Activated CD8-positive, alpha-beta memory T cell treated with anti-CD3 and anti-CD28 coated beads for 24 hours (primary cell): ENCODE results near the gene TMEM44.
"Not testable (repeated sequence)": the region's sequence is repeated elsewhere in the genome, so short reads cannot be mapped to it uniquely, and the experiment has no call there.

Experiments
- DNase-seq: peaks from one replicate; pipeline ENCODE4 v3.0.0-alpha.2; 2020

TMEM44 gene

GRCh38 chr3:194640829-194641228 lies 7.6 kb upstream of the TMEM44 start:
- DNase-seq, result peak; percentile 61

- peak; percentile 52 for DNase-seq
Observed at GRCh38 chr3:194638991-194639605, 5.9 kb upstream of the TMEM44 start.

- DNase-seq, result peak; percentile 21
Observed at GRCh38 chr3:194637541-194638400, 4.6 kb upstream of the TMEM44 start.

GRCh38 chr3:194637066-194637465 lies 3.8 kb upstream of the TMEM44 start:
- peak; percentile 49 for DNase-seq

- peak; percentile 60 for DNase-seq
Observed at GRCh38 chr3:194632809-194633348, 340 bp downstream of the TMEM44 start.

- DNase-seq, result no peak
Observed at GRCh38 chr3:194632226-194632808, 902 bp downstream of the TMEM44 start.

- DNase-seq, result no peak
Observed at GRCh38 chr3:194631696-194632095, 1.5 kb downstream of the TMEM44 start.

- not testable (repeated sequence) for DNase-seq
Observed at GRCh38 chr3:194630681-194631080, 2.5 kb downstream of the TMEM44 start.

GRCh38 chr3:194624956-194625355 lies 8.3 kb downstream of the TMEM44 start:
- DNase-seq, result no peak

- DNase-seq, result no peak
Observed at GRCh38 chr3:194623449-194624290, 9.5 kb downstream of the TMEM44 start.

GRCh38 chr3:194622621-194623340 lies 10.4 kb downstream of the TMEM44 start:
- no peak for DNase-seq

- no peak for DNase-seq
Observed at GRCh38 chr3:194621947-194622346, 11.3 kb downstream of the TMEM44 start.

- no peak for DNase-seq
Observed at GRCh38 chr3:194620196-194620595, 13.0 kb downstream of the TMEM44 start.

GRCh38 chr3:194619741-194620140 lies 13.5 kb downstream of the TMEM44 start:
- no peak for DNase-seq

- DNase-seq, result no peak
Observed at GRCh38 chr3:194618858-194619608, 14.2 kb downstream of the TMEM44 start.

- DNase-seq, result no peak
Observed at GRCh38 chr3:194617827-194618226, 15.4 kb downstream of the TMEM44 start.

- DNase-seq, result no peak
Observed at GRCh38 chr3:194617143-194617671, 16.0 kb downstream of the TMEM44 start.

- DNase-seq, result no peak
Observed at GRCh38 chr3:194615226-194615625, 18.0 kb downstream of the TMEM44 start.

- DNase-seq, result no peak
Observed at GRCh38 chr3:194612221-194612620, 21.0 kb downstream of the TMEM44 start.

GRCh38 chr3:194610689-194611088 lies 22.5 kb downstream of the TMEM44 start:
- no peak for DNase-seq

- no peak for DNase-seq
Observed at GRCh38 chr3:194609601-194610000, 23.6 kb downstream of the TMEM44 start.
